ENCODE data around the gene MEGF11. TPM values are rescaled to one million over a fixed set of nuclear protein-coding genes. Genes with fewer than 3 reads are reported as not detected.

Gene MEGF11
- total RNA-seq, 2 donors from 2014 or later = not detected

DNA sequence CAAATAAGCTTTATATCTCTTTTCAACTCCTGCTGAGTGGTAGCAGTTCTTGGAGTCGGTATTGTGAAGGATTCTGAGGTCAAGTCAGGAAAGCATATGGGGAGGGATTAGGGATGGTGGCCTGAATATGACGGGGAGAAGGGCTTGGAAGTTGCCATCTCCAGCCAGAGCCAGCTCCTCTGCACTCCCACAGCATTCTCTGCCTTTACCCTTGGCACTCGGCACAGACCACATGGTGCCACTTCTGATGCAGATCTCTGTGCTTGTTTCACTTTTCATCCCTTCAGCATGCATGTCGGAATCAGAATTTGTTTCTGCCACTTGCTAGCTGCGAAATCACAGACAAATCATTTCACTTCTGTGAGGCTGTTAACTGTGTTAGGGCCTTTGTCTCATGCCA lies 331.8 kb downstream of the MEGF11 start:
- no peaks in the 10 kb centered on the region for H3K27me3 Mint-ChIP-seq
- H3K27ac Mint-ChIP-seq = no peak overlapping the region
- no peaks in the 10 kb centered on the region for H3K9me3 ChIP-seq (ENCODE audit: control insufficient read depth, low read length, poor library complexity, severe bottlenecking)
- peaks cover 5% of the 10 kb centered on the region for H3K36me3 Mint-ChIP-seq (ENCODE audit: low read depth)
- no peak overlapping the region for H3K4me3 Mint-ChIP-seq
- DNase-seq = no peak
- ATAC-seq = no peak
- peaks cover 14% of the 10 kb centered on the region for H3K4me1 Mint-ChIP-seq

DNA sequence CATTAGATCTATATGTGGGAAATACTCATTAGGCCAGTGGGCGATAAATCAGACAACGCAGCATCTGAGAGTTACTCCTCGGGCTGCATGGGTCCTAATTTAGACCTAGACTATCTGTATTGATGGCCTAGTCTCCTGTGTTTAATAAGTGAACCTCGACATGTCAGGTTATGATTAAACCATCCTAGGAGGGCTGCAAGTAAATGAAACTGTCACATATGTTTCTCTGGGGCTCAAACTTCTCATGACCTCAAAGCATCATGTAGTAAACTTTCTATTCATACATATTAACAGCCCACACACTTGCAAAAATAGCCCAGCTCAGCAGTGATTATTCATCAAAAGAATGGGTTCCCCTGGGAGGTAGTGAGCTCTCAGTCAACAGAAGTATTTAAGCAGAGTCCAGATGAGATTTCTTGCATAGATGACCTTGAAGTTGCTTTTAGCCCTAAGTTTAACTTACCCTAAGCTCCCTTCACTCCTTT lies 332.7 kb downstream of the MEGF11 start:
- H3K36me3 Mint-ChIP-seq (ENCODE audit: low read depth) = peaks cover 5% of the 10 kb centered on the region
- H3K4me1 Mint-ChIP-seq = peaks cover 20% of the 10 kb centered on the region
- no peak for DNase-seq
- H3K27me3 Mint-ChIP-seq = no peaks in the 10 kb centered on the region
- no peaks in the 10 kb centered on the region for H3K9me3 ChIP-seq (ENCODE audit: control insufficient read depth, low read length, poor library complexity, severe bottlenecking)
- H3K4me3 Mint-ChIP-seq = no peak overlapping the region
- ATAC-seq = no peak
- H3K27ac Mint-ChIP-seq = no peak overlapping the region

DNA sequence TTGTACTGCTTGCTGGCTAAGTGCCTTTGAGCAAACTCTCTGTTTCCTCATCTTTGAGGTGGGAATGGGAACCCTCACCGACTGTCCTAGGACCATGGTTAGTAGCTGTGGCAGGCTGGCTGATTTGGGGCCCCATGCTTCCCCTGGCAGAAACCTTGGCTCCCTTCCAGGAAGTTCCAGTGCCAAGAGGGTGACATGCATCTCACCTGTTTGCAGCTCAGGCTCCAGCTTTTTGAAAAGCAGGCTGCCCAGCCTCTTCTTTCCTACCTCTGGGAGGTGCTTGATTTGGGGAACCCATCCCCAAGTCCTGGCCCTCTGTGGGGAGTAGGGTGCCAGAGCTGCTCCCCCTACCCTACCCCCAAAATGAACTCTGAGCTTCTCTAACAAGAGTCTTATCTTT lies 333.4 kb downstream of the MEGF11 start:
- peaks cover 5% of the 10 kb centered on the region for H3K36me3 Mint-ChIP-seq (ENCODE audit: low read depth)
- H3K4me3 Mint-ChIP-seq = no peak overlapping the region
- ATAC-seq (no peak), DNase-seq (no peak)
- H3K4me1 Mint-ChIP-seq = peaks cover 22% of the 10 kb centered on the region
- H3K27ac Mint-ChIP-seq = no peak overlapping the region
- no peaks in the 10 kb centered on the region for H3K9me3 ChIP-seq (ENCODE audit: control insufficient read depth, low read length, poor library complexity, severe bottlenecking)
- no peaks in the 10 kb centered on the region for H3K27me3 Mint-ChIP-seq

DNA sequence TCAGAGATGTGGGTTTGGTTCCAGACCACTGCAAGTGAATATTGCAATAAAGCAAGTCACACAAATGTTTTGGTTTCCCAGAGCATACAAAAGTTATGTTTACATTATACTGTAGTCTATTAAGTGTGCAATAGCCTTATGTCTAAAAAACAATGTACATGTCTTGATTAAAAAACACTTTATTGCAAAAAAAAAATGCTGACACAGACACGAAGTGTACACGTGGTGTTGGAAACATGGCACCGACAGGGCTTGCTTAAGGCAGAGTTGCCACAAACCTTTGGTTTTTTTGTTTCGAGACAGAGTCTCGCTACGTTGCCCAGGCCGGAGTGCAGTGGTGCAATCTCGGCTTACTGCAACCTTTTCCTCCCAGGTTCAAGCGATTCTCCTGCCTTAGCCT lies 334.2 kb downstream of the MEGF11 start:
- Mint-ChIP-seq H3K36me3 (ENCODE audit: low read depth) (peaks cover 5% of the 10 kb centered on the region), H3K27ac (peak overlapping the region; percentile 91), H3K27me3 (no peaks in the 10 kb centered on the region), H3K4me1 (peaks cover 22% of the 10 kb centered on the region), H3K4me3 (no peak overlapping the region)
- DNase-seq (no peak), ATAC-seq (no peak)
- no peaks in the 10 kb centered on the region for H3K9me3 ChIP-seq (ENCODE audit: control insufficient read depth, low read length, poor library complexity, severe bottlenecking)

DNA sequence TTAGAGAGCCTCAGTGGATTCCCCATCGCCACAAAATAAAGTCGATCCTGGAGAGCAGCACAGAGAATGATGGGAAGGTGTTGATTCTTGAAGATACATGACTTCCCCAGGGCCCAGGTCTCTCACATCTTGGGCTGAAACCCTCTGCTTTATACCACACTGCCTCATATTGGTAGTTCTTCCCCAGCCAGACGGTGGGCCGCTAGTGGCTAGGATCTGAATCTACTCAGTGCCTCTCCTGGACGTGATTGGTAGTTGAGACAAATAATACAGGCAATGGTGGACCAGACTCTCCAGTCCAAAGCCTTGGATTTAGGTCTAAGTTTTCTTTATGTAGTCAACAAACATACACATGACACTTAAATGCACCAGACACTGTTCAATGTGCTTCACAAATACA lies 334.6 kb downstream of the MEGF11 start:
- DNase-seq (no peak), ATAC-seq (no peak)
- Mint-ChIP-seq H3K27me3 (no peaks in the 10 kb centered on the region), H3K36me3 (ENCODE audit: low read depth) (peaks cover 5% of the 10 kb centered on the region), H3K4me1 (peaks cover 22% of the 10 kb centered on the region), H3K27ac (peak overlapping the region; percentile 91), H3K4me3 (no peak overlapping the region)
- no peaks in the 10 kb centered on the region for H3K9me3 ChIP-seq (ENCODE audit: control insufficient read depth, low read length, poor library complexity, severe bottlenecking)

DNA sequence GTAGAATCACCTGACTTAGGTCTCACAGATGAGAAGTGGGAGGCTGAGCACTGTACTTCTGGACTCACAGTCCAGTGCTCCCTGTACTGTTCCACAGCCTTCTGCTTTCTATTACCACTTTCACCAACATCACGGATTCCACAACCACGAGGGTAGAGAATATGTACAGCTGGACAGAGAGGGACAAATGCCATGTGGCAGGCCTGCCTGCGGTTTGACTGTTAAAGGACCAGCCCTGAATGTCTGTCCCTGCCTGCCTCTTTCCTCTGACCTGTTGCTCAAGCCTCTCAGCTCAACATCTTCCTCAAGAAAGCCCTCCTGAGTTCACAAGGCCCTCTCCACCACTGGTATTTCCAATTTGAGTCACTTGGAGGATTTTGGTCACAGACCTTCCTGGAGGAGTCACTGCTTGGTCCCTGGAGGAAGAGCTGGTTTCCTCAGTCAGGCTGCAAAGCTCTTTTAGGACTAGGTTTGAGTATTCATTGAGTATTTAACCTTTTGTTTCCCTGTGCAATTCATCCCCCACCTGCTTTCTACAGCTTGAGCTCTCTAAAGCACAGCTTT lies 335.1 kb downstream of the MEGF11 start:
- ATAC-seq = no peak
- peak overlapping the region; percentile 91 for H3K27ac Mint-ChIP-seq

DNA sequence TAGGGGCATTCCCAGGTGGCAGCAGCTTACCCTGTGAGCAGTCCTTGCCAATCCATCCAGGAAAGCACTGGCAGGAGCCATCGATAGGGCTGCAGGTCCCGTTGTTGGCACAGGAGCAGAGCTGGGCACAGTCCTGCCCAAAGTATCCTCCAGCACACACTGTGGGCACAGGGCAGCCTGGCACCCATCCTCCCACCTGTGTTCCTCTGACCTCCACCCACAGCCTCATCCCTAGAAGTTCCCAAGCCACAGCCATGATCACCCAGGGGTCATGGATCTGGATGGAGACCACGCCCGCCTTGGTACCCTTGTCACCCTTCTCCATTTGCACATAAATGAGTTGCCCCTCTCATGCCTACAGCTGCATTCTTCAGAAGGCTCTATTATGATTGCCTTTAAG lies 335.6 kb downstream of the MEGF11 start:
- ATAC-seq = no peak
- H3K27ac Mint-ChIP-seq = peak overlapping the region; percentile 91
- peaks cover 24% of the 10 kb centered on the region for H3K4me1 Mint-ChIP-seq
- H3K36me3 Mint-ChIP-seq (ENCODE audit: low read depth) = peaks cover 3% of the 10 kb centered on the region
- DNase-seq = no peak
- no peak overlapping the region for H3K4me3 Mint-ChIP-seq
- H3K27me3 Mint-ChIP-seq = no peaks in the 10 kb centered on the region
- no peaks in the 10 kb centered on the region for H3K9me3 ChIP-seq (ENCODE audit: control insufficient read depth, low read length, poor library complexity, severe bottlenecking)

More for the DNA sequence above, 335.1 kb downstream of the MEGF11 start:
- peaks cover 5% of the 10 kb centered on the region for H3K36me3 Mint-ChIP-seq (ENCODE audit: low read depth)
- no peaks in the 10 kb centered on the region for H3K27me3 Mint-ChIP-seq
- H3K4me3 Mint-ChIP-seq = no peak overlapping the region
- peaks cover 23% of the 10 kb centered on the region for H3K4me1 Mint-ChIP-seq
- DNase-seq = no peak
- no peaks in the 10 kb centered on the region for H3K9me3 ChIP-seq (ENCODE audit: control insufficient read depth, low read length, poor library complexity, severe bottlenecking)

DNA sequence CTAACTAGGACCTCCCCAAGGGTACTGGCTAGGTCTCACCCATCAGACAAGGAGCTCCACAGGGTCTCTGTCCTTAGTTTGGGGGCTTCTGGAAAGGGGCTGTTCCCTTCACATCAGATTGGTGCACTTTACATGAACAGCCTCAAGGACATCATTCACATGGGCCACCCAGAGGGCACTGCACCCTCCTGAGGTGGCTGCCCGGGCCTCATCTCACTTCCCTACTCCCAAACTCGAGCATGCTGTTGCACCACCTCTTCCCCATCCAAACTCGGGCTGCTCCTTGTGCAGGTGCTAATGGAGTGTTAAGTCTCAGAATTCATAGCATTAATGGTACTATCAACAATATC lies 336.2 kb downstream of the MEGF11 start:
- Mint-ChIP-seq H3K27me3 (no peaks in the 10 kb centered on the region), H3K4me1 (peaks cover 21% of the 10 kb centered on the region), H3K4me3 (no peak overlapping the region), H3K36me3 (ENCODE audit: low read depth) (no peaks in the 10 kb centered on the region), H3K27ac (peak overlapping the region; percentile 91)
- ATAC-seq (no peak), DNase-seq (no peak)
- H3K9me3 ChIP-seq (ENCODE audit: control insufficient read depth, low read length, poor library complexity, severe bottlenecking) = no peaks in the 10 kb centered on the region

DNA sequence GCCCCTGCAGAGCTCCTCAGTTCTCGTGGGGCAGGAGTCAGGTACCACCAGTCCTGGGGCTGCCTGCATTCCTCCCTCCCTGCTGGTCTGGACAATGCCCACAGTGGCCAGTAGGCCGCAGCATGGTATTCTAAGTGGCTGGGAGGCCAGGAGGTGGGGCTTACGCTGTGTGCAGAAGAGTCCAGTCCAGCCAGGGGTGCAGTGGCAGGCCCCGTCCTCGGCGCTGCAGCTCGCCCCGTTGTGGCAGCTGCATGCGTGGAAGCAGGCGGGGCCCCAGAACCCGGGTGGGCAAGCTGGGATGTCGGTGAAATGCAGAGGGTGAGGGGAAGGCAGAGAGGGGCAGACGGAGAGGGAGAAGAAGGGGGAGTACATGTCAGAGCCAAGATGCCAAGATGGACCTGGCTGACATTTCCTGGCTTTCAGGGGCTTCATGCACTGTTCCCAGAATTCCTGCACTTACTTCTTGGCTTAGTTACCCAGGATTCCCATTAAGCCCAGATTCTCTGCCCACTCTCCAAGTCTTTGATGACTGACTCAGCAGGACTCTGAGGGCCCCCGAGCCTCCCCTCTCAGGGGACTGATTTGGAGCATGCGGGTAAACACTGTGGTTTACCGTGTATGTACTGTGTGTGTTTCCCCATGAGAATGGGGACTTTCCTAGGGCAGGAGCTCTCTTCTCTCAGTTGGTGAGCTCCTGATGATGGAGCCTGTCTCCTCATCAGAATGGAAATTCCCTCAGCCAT lies 336.7 kb downstream of the MEGF11 start:
- H3K36me3 Mint-ChIP-seq (ENCODE audit: low read depth) = no peaks in the 10 kb centered on the region
- H3K4me3 Mint-ChIP-seq = no peak overlapping the region
- no peaks in the 10 kb centered on the region for H3K27me3 Mint-ChIP-seq
- DNase-seq (peak in 1 of 3 donors; percentile 29), ATAC-seq (peak; percentile 96)
- H3K27ac Mint-ChIP-seq = peak overlapping the region; percentile 91
- H3K9me3 ChIP-seq (ENCODE audit: control insufficient read depth, low read length, poor library complexity, severe bottlenecking) = no peaks in the 10 kb centered on the region
- peaks cover 21% of the 10 kb centered on the region for H3K4me1 Mint-ChIP-seq

DNA sequence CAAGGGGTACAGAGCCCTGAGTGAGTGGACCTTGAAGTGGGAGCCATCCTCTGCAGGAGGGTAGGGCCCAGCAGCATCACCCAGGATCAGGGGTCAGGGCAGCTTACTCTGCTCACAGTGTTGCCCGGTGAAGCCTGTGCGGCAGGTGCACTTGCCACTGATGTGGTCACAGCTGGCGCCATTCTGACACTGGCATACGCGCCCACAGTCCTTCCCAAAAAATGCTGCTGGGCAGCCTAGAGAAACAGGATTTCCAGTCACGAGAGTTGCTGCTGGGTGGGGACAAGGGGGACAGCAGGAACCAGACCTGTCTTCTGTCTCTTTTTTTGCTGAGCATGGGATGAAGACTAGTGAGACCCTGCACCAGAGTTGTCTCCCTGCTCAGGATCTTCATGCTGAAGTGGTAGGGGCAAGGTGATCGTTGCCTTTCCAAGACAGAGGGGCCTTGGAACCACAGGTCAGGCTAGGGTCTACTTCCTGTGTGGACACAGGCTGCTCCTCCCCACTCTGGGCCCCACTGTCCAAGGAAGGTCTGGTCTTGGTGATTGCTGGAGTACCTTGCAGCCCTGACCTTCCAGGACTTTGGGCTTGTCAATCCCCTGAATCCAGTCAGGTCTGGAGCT lies 337.4 kb downstream of the MEGF11 start:
- ATAC-seq = no peak
- Mint-ChIP-seq H3K36me3 (ENCODE audit: low read depth) (no peaks in the 10 kb centered on the region), H3K4me3 (no peak overlapping the region), H3K27ac (peak overlapping the region; percentile 91), H3K27me3 (no peaks in the 10 kb centered on the region), H3K4me1 (peaks cover 21% of the 10 kb centered on the region)
- H3K9me3 ChIP-seq (ENCODE audit: control insufficient read depth, low read length, poor library complexity, severe bottlenecking) = no peaks in the 10 kb centered on the region
- DNase-seq = no peak

DNA sequence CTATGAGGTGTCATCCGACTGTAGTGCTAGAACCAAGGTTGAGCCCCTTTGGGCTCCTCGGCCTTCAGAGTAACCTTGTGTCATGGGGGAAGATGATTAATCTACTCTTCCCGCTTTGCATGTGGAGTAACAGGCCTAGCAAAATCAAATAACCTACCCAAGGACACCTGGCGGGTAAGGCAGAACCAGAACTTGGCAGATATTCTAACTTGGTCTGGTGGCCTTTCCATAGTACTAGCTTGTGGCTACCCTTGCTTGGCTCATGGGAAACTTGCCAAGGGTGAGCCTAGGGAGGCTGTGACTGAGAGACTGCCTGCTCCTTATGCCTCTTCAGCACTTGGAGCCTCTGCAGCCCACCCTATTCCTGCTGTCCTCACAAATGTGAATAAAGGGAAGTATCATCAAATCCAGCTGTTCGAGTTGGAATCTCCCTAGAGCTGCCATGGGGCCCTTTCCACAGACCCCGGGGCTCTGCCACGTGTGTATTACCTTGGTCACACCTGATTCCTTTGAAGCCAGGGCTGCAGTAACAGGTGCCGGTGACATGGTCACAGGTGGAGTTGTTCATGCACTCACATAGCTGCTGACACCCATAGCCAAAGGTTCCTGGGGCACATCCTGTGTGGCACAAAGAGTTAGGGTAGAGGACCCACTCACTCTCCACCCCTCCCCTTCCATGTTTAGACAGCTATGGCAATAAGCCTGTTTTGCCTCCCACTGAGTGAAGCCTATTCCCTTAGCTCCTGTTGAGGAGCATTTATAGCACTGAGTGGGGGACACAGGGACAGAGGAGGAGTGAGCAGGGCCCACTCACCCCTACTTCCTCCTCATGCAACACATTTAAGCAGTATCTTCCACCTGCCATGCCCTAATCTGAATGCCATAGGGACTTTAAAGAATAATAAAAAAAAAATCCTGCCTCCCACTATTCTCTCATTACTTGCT lies 338.3 kb downstream of the MEGF11 start:
- Mint-ChIP-seq H3K27me3 (no peaks in the 10 kb centered on the region), H3K27ac (peak overlapping the region; percentile 91), H3K4me1 (peaks cover 21% of the 10 kb centered on the region), H3K4me3 (no peak overlapping the region), H3K36me3 (ENCODE audit: low read depth) (no peaks in the 10 kb centered on the region)
- H3K9me3 ChIP-seq (ENCODE audit: control insufficient read depth, low read length, poor library complexity, severe bottlenecking) = no peaks in the 10 kb centered on the region
- no peak for DNase-seq
- no peak for ATAC-seq

DNA sequence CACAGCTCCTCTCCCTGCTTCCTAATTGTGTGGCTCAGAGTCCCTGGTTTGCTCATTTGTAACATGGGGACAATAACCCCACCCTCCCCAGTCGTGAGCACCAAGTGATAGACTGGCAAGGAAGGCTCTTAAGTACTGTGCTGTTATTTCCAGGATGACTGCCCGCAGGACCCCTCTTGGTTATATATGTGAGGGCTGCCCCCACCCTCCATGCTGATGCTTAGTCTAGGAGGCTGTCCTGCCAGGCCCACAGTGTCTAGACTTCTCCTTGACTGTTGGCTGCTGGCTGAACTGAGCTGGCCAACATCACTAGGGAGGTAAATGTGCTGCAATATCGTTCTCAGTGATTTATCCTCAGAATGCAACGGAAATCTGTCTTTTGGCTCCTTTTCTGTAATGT lies 339.2 kb downstream of the MEGF11 start:
- ATAC-seq = no peak
- Mint-ChIP-seq H3K27ac (peak overlapping the region; percentile 73), H3K4me1 (peaks cover 21% of the 10 kb centered on the region), H3K4me3 (no peak overlapping the region), H3K27me3 (no peaks in the 10 kb centered on the region), H3K36me3 (ENCODE audit: low read depth) (no peaks in the 10 kb centered on the region)
- no peak for DNase-seq
- H3K9me3 ChIP-seq (ENCODE audit: control insufficient read depth, low read length, poor library complexity, severe bottlenecking) = no peaks in the 10 kb centered on the region

DNA sequence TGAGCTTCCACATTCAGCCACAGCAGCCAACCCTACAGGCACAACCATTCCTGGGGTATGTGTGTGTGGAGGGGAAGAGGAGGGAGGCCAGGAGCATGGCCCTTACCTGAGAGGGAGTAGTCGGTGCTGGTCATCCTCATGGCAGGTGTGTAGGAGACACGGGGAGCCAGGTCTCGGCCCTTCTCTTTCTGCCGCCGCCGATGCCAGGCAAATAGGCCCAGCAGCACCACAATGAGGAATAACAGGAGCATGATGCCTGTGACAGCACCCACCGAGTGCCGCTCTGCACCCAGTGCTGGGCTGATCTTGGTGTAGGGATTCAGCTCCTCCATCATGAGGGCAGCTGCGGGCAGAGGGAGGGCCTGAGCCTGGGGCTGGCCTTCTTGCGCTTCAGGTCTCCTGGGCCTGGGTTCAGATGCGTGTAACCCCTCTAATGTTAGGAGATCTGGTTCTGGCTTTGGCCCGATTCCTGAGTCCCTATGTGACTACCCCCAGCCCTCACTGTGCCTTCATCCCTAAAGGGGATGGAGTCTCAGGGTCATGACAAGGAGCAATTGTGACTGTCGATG lies 339.8 kb downstream of the MEGF11 start:
- no peaks in the 10 kb centered on the region for H3K27me3 Mint-ChIP-seq
- DNase-seq = no peak

More for the DNA sequence above, 339.8 kb downstream of the MEGF11 start:
- H3K4me3 Mint-ChIP-seq = no peak overlapping the region
- H3K36me3 Mint-ChIP-seq (ENCODE audit: low read depth) = no peaks in the 10 kb centered on the region
- H3K9me3 ChIP-seq (ENCODE audit: control insufficient read depth, low read length, poor library complexity, severe bottlenecking) = no peaks in the 10 kb centered on the region
- peaks cover 21% of the 10 kb centered on the region for H3K4me1 Mint-ChIP-seq
- no peak for ATAC-seq
- no peak overlapping the region for H3K27ac Mint-ChIP-seq

Measured in T-helper 17 cell (primary cell).